Erythroblast (primary cell): ENCODE data around the gene ITPR2.
A peak's percentile ranks its signal among the peaks of the same experiment; 100 is the strongest.
"Not testable (repeated sequence)": the region's sequence is repeated elsewhere in the genome, so short reads cannot be mapped to it uniquely, and the experiment has no call there.

ENCODE experiments used
- DNase-seq, 2 experiments: peaks; one replicate each; lab custom pipeline; 2025; lab: John Stamatoyannopoulos, UW
- GATA1 ChIP-seq: IDR thresholded peaks from 2 replicates; pipeline ENCODE4 v1.6.1; 2011; ENCODE audit warnings: low read depth, mild to moderate bottlenecking, control low read depth, low read length, moderate library complexity
- POLR2A ChIP-seq: IDR thresholded peaks from 2 replicates; pipeline ENCODE4 v1.6.1; 2011; ENCODE audit warnings: mild to moderate bottlenecking, low read length

The ITPR2 gene

DNA sequence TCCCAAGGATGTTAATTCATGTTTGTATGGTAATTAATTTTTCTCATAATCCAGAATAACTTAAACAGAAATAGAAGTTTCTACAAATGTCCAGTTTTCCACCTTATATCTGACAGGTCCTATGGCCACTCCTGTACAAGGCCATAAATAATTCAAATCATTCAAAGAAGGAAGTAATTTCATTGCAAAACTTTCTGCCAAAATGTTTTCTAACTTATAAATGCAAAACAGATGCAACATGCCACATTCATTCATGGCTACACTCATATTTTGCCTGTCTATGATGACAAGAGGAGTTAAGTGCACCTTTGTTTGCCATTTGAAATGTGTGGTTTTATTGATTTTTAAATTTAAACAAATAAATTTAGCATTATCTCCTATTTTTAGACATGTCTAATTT, 34.4 kb downstream of the ITPR2 start:
- TF ChIP-seq POLR2A (no peak), GATA1 (no peak)

DNA sequence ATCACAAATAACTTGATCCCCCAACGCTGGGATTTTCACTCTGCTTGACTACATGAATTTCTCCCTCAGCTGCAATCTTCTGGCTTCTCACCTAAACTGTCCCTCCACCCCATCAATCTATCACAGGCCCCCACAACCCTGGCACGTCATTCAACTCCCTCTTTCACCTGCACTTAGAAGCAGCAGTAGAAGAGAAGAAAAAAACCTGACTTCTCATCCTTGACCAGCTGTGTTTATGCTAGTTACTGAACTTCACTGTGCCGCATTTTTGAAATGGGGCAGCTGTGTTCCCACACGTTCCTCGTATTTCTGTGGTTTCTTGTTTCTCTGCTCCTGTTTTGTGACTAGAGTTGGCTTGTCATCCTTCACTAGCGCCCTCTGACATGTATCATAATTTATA, 35.0 kb downstream of the ITPR2 start:
- DNase-seq = no peak
- TF ChIP-seq GATA1 = no peak
- no peak for TF ChIP-seq POLR2A

More for the DNA sequence above, 34.4 kb downstream of the ITPR2 start:
- no peak for DNase-seq

DNA sequence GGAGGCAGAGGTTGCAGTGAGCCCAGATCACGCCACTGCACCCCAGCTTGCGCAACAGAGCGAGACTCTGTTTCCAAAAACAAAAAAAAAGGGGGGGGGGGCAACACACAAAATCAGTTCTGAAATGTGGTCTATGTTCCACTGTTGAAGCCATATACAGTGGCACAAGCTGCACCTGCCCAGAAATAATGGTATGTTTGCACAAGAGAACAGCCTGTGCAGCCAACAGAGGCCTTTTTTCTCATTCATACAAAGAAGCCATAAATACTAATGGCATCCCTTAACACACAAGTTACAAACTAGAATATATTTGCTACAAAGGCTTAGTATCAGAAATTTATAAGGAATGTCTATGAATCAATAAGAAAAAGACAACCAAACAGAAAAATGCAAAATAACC, 37.1 kb downstream of the ITPR2 start:
- no peak for DNase-seq
- no peak for TF ChIP-seq GATA1
- TF ChIP-seq POLR2A = no peak

DNA sequence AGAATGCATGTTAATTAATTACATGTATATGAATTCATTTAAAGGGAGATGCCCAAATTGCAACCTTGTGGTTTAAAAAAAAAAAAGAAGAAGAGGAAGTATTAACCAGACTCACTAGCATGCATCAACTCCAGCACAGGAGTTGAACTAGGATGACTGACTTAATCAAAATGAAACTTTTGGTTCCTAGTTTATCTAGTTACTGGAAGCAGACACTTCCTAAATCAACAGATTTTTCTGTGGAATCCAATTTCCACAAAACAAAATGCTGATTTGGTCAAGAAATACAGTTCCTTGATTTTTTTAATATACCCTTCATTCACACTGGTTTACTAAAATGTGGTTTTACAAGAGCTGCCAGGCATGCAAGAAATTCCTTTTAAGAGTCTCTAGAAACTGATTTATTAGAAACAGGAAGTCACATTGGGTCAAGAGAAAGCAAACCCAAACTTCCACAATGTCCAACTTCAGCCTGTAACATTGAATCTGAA, 41.6 kb downstream of the ITPR2 start:
- DNase-seq = no peak
- no peak for TF ChIP-seq GATA1
- no peak for TF ChIP-seq POLR2A

DNA sequence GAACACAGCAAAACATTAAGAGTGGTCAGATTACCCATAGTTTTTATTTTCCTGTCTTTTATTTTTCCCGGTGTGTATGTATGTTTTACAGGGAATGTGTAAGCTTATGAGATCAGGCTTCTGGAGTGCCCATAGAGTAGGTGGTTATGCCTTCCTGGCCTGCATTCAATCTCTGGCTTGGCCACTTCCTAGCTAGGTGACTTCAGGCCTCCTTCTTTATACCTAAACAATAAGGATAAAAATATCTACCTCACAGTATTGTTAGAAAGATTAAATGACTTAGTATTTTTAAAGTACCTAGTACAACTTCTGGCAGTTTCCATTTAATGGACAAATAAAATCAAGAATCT, 42.4 kb downstream of the ITPR2 start:
- DNase-seq = no peak
- no peak for TF ChIP-seq POLR2A
- TF ChIP-seq GATA1 = no peak

DNA sequence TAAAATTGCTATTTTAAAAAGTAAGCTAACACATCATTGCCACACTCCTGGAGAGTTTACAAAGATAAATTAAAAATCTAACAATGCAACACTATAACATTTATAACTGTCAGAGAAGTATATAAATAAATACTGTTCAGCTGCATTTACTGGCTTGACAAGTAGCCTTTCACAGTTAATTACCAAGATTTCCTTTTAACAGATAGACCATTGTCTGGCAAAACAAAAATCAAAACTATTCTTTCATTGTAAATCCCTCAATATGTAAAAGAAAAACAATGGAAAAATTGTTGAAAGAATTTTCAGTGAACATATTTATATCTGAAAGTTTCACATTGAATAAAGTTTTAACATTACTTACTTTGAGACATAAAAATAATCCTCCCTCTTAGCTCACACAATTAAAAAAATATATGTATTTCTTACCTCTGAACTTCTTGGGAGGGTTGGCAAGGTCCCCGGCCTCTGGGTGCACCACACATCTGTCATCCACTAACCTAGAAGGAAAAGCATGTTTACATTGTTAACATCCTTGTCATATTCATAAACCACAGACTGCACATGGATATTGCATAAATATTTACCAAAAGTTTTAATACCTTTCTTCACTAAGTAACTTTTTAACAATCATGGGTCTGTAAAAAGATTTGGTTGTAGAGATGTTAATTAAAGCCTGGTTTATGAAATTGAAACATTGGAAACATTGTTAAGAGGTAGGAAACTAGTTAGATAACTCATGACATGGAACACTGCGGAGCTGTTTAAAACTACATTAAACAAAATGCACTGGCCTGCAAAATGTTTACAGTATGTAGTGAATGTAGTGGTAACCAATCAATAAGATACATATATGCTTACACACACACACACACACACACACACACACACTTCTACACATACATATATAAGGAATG, 43.0 kb downstream of the ITPR2 start:
- no peak for DNase-seq
- no peak for TF ChIP-seq GATA1
- TF ChIP-seq POLR2A = no peak

DNA sequence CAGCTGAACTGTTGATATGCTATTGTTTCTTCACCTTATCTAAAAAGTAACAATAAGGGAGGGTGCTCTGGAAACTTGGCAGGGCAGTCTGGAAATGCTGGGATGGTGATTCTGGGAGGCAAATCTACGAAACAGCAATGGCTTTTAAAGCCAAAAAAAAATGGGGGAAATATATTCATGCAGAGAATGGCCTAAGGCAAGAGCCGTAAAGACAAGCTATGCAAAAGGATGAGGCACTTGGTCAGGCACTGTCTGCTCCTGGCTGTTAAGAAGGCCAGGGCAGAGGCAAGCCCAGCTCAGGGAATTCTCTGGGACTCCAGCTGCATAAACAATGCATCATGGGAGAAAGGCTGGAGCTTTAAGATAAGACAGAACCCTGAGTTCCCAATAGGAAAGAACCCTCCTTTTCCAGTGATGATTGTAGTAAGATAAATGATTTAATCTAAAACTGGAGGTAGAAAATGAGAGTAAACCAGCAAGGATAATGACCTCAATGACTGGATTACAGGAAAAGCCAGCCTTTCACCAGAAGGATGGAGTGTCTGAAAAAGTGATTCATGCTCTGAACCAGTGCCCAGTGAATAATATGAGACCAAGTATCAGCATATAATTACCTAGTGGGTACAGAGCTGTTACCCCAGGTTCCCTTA, 46.0 kb downstream of the ITPR2 start:
- TF ChIP-seq GATA1 (no peak), POLR2A (no peak)
- no peak for DNase-seq

DNA sequence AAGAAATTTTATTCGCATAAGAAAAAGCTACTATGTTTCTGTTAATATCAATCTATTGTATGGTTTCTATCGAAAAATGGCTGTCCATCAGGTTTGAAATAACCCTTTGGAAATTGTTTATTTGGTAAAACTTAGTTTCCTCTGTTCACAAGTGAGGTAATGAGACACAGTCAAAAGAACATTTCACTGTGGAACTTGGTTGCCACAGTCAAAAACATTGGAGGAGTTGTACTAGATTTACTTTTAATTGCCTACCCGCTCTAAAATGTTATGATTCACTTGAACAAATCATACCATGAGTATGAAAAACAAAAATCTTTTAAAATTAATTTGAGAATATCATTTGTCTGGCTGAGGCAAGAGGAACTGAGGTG, 46.5 kb downstream of the ITPR2 start:
- DNase-seq = no peak
- TF ChIP-seq GATA1 (no peak), POLR2A (no peak)

DNA sequence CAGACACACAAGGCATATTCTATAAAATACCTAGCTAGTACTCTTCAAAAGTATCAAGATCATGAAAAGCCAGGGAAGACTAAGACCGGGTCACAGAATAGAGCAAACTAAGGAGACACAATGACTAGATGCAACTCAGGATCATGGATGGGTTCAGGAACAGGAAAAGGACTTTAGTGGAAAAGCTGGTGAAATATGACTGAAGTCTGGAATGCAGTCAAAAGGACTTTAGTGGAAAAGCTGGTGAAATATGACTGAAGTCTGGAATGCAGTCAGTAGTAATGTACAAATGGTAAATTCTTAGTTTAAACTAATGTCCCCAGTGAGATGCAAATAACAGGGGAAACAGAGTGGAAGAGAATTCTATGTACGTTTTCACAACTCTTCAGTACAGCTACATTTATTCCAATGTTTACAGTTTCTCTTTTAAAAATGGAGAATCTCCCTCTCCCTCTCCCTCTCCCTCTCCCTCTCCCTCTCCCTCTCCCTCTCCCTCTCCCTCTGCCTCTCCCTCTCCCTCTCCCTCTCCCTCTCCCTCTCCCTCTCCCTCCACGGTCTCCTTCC, 49.1 kb downstream of the ITPR2 start:
- DNase-seq = not testable (repeated sequence)

DNA sequence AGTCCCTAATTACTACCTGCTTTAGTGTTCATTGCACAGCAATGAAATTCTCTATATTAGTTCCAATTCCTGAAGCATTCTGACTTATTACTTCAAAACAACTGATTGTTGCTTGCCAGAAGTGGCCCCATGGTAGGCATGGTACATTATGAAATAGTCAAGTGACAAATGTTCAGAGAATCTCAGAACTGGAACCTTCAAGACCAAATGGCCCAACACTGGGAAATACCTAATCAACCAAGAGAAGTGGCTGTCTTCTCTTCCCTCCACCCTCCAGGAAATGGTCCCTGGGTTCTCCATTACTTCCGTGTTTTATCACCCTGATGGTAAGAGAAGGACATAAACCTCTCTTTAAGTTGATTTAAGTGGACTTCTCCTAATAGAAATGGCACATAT, 49.9 kb downstream of the ITPR2 start:
- TF ChIP-seq GATA1 (no peak), POLR2A (no peak)

DNA sequence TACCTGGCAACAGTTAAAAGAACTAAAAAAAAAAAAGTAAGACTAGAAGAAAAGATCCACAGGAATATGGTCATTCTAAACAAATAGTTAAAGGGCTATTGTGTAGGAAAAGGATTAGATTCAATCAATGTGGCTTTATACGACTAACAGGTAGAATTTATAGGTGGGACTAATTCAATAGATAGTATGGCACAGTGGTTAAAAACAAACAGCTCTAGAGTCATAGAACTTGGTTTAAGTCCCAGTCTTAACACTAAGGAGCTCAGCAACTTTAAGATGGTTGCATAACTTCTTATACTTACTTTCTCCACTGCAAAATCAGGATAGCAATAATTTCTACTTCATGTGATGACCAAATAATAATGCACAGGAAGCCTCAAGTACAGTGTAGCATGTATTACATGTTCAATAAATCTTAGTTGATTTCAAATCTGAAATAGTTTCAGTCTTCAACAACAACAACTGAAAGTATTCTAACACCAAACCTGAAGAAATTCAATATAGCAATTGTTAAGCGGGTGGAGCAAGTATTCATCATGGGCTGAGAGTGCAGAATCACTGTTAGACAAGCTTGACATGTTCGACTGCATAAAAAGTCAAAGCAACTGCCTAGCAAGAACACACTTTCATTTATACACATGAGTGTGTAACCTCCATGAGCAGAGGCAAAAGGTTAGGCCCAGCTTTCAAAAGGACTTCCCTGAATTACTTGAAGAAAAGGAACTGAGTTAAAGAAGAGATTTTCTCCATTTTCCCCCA, 50.4 kb downstream of the ITPR2 start:
- DNase-seq = no peak
- TF ChIP-seq GATA1 = no peak
- TF ChIP-seq POLR2A = no peak

More for the DNA sequence above, 49.9 kb downstream of the ITPR2 start:
- no peak for DNase-seq

DNA sequence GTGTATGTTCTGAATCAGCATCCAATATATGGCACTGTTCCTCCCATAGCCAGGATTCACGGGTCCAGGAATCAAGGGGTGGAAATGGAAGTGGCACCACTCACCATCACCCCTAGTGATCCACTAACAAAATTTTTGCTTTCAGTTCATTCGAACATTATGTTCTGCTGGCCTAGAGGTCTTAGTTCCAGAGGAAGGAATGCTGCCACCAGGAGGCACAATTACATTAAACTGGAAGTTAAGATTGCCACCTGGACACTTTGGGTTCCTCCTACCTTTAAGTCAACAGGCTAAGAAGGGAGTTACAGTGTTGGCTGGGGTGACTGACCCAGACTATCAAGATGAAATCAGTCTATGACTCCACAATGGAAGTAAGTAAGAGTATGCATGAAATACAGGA, 52.3 kb downstream of the ITPR2 start:
- DNase-seq = peak; percentile 7 to 31

DNA sequence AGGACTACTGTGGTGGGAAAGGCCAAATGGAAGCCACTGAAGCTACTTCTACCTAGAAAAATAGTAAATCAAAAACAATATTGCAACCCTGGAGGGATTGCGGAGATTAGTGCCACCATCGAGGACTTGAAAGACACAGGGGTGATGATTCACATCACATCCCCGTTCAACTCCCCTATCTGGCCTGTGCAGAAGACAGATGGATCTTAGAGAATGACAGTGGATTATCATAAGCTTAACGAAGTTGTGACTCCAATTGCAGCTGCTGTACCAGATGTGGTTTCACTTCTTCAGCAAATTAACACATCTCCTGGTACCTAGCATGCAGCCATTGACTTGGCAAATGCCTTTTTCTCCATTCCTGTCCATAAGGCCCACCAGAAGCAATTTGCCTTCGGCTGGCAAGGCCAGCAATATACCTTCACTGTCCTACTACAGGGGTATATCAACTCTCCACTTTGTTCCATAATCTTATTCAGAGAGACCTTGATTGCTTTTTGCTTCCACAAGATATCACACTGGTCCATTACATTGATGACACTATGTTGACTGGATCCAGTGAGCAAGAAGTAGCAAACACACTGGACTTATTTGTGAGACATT, 54.7 kb downstream of the ITPR2 start:
- peak in 1 of 2 experiments; percentile 46 for DNase-seq
